ENCODE measurements around the gene CHAF1B.

The CHAF1B gene

DNA sequence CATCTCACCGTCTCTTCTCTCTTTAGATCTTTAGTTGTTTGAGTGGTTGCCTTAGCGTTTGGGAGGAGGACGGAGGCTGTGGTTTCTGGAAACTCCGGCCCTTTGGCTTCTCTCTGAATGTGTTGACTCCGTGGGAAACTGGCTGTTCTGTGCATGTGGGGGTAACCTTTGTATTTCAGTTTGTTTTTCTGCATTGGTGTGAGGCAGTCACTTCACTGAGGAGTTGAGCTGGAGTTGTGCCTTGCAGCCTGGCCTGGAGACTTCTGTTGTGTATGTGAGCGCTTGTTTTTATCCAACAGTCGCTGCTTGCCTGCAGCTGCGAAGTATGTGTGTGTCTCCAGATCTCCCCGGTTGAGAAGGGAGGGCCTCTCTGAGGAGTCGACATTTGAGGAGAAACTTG, 61.1 kb downstream of the CHAF1B start:
- no peaks in the 10 kb centered on the region for H3K27me3 ChIP-seq (ENCODE audit: control insufficient read depth in 1 of 2, insufficient read depth in 2 of 2, low read length in 2 of 2)
- no peak overlapping the region for H3K27ac ChIP-seq (ENCODE audit: low read length)
- no peaks in the 10 kb centered on the region for H3K9me3 ChIP-seq (ENCODE audit: control insufficient read depth in 2 of 2, low read length in 2 of 2)
- H3K4me1 ChIP-seq (ENCODE audit: control insufficient read depth, insufficient read depth, low read length) = no peaks in the 10 kb centered on the region
- H3K36me3 ChIP-seq (ENCODE audit: control insufficient read depth in 2 of 2, insufficient read depth in 2 of 2, low read length in 2 of 2) = no peaks in the 10 kb centered on the region
- H3K9ac ChIP-seq (ENCODE audit: low read length in 2 of 2) = no peak overlapping the region
- H3K4me3 ChIP-seq (ENCODE audit: low read length in 2 of 2) = no peak overlapping the region

DNA sequence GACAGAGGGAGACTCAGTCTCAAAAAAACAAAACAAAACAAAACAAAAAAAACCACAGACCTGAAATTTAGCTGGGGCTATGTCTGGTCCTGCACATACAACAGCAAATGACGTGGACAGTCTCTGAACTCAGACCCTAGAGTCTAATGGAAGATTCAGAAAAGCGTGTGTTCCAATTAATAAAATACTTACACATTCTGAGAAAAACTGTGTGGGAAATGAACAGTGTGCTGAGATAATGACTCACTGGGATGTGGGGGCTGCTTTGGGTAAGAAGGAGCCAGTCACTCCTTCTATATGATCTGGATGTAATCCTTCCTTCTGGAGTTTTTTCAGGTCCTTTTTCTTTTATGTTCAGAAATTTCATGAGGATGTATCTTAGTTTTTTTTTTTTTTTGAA, 65.3 kb downstream of the CHAF1B start:
- H3K9ac ChIP-seq (ENCODE audit: low read length in 2 of 2) = no peak overlapping the region
- H3K4me3 ChIP-seq (ENCODE audit: low read length in 2 of 2) = no peak overlapping the region
- H3K27me3 ChIP-seq (ENCODE audit: control insufficient read depth in 1 of 2, insufficient read depth in 2 of 2, low read length in 2 of 2) = no peaks in the 10 kb centered on the region
- H3K27ac ChIP-seq (ENCODE audit: low read length) = no peak overlapping the region
- no peaks in the 10 kb centered on the region for H3K36me3 ChIP-seq (ENCODE audit: control insufficient read depth in 2 of 2, insufficient read depth in 2 of 2, low read length in 2 of 2)
- H3K4me1 ChIP-seq (ENCODE audit: control insufficient read depth, insufficient read depth, low read length) = no peaks in the 10 kb centered on the region
- H3K9me3 ChIP-seq (ENCODE audit: control insufficient read depth in 2 of 2, low read length in 2 of 2) = no peaks in the 10 kb centered on the region

GRCh38 chr21:36451506-36451905, 66.3 kb downstream of the CHAF1B start:
- no peaks in the 10 kb centered on the region for H3K9me3 ChIP-seq (ENCODE audit: control insufficient read depth in 2 of 2, low read length in 2 of 2)
- H3K4me1 ChIP-seq (ENCODE audit: control insufficient read depth, insufficient read depth, low read length) = no peaks in the 10 kb centered on the region

DNA sequence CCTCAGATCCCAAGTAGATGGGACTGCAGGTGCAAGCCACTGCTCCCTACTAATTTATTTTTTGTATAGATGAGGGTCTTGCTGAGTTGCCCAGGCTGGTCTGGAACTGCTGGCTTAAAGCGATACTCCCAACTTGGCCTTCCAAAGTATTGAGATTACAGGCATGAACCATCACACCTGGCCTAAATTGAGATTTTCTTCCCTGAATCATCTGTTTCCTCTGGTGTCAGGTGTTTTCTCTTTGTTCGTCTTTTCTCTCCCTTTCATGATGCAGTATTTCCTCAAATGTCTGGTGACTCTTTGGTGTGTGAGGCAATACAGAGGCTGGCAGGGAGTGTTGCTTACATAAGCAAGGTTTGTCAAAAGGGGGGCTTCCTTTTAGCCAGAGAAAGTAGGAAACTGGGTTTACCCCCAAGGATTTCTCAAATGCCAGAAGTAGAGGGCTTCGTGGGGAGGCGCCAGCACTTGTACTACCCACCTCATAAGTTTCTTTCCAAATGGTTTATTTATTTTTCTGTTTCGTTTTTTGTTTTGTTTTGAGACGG, 67.2 kb downstream of the CHAF1B start:
- Histone ChIP-seq H3K4me1 (ENCODE audit: control insufficient read depth, insufficient read depth, low read length) (no peaks in the 10 kb centered on the region), H3K9ac (ENCODE audit: low read length in 2 of 2) (no peak overlapping the region), H3K9me3 (ENCODE audit: control insufficient read depth in 2 of 2, low read length in 2 of 2) (no peaks in the 10 kb centered on the region), H3K4me3 (ENCODE audit: low read length in 2 of 2) (no peak overlapping the region), H3K36me3 (ENCODE audit: control insufficient read depth in 2 of 2, insufficient read depth in 2 of 2, low read length in 2 of 2) (no peaks in the 10 kb centered on the region), H3K27me3 (ENCODE audit: control insufficient read depth in 1 of 2, insufficient read depth in 2 of 2, low read length in 2 of 2) (no peaks in the 10 kb centered on the region), H3K27ac (ENCODE audit: low read length) (no peak overlapping the region)

More at GRCh38 chr21:36451506-36451905, 66.3 kb downstream of the CHAF1B start:
- Histone ChIP-seq H3K4me3 (ENCODE audit: low read length in 2 of 2) (no peak overlapping the region), H3K27me3 (ENCODE audit: control insufficient read depth in 1 of 2, insufficient read depth in 2 of 2, low read length in 2 of 2) (no peaks in the 10 kb centered on the region), H3K27ac (ENCODE audit: low read length) (no peak overlapping the region), H3K36me3 (ENCODE audit: control insufficient read depth in 2 of 2, insufficient read depth in 2 of 2, low read length in 2 of 2) (no peaks in the 10 kb centered on the region), H3K9ac (ENCODE audit: low read length in 2 of 2) (no peak overlapping the region)

DNA sequence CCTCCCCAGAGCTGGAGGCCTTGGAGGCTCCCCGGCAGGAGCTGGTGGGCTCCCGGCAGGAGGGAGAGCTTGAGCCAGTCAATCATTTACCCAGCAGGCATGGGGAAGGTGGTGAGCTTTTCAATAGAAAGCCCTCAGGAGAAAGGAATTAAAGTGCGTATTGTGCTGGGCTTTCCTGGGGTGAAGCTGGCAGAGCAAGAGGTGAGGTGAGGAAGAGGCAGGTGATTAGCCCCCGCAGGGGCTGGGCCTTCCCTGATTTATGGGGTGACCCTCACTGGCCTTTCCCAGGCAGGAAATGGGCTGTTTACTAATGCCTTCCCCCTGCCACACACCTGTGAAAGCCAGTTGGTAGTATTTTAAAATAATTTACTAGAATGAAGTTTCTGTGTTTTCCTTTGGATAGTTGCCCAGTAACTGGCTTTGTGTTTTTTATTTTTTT, 68.9 kb downstream of the CHAF1B start:
- Histone ChIP-seq H3K4me3 (ENCODE audit: low read length in 2 of 2) (no peak overlapping the region), H3K36me3 (ENCODE audit: control insufficient read depth in 2 of 2, insufficient read depth in 2 of 2, low read length in 2 of 2) (no peaks in the 10 kb centered on the region), H3K27ac (ENCODE audit: low read length) (no peak overlapping the region)

DNA sequence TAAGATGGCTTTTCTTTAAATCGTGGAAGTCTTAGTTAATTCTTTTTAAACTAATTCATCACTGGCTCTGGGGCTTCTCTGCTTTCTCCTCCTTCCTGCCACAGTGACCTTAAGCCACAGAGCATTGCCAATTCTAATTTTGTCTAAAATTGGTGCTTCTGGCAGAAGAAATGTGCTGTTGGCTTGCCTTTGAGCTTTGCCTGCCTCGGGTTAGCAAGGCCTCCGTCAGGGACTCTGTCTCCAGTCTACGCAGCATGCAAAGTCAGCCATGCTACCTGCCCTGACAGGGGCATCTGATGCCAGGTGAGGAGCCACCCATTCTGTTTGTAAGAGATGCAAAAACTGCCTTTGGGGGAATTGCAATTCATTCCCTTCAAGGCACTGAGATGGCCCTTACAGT, 69.5 kb downstream of the CHAF1B start:
- no peaks in the 10 kb centered on the region for H3K27me3 ChIP-seq (ENCODE audit: control insufficient read depth in 1 of 2, insufficient read depth in 2 of 2, low read length in 2 of 2)
- H3K9me3 ChIP-seq (ENCODE audit: control insufficient read depth in 2 of 2, low read length in 2 of 2) = no peaks in the 10 kb centered on the region
- H3K27ac ChIP-seq (ENCODE audit: low read length) = no peak overlapping the region
- H3K4me1 ChIP-seq (ENCODE audit: control insufficient read depth, insufficient read depth, low read length) = no peaks in the 10 kb centered on the region
- H3K36me3 ChIP-seq (ENCODE audit: control insufficient read depth in 2 of 2, insufficient read depth in 2 of 2, low read length in 2 of 2) = no peaks in the 10 kb centered on the region
- no peak overlapping the region for H3K9ac ChIP-seq (ENCODE audit: low read length in 2 of 2)
- H3K4me3 ChIP-seq (ENCODE audit: low read length in 2 of 2) = no peak overlapping the region

More for the DNA sequence above, 68.9 kb downstream of the CHAF1B start:
- H3K9me3 ChIP-seq (ENCODE audit: control insufficient read depth in 2 of 2, low read length in 2 of 2) = no peaks in the 10 kb centered on the region
- H3K9ac ChIP-seq (ENCODE audit: low read length in 2 of 2) = no peak overlapping the region
- H3K27me3 ChIP-seq (ENCODE audit: control insufficient read depth in 1 of 2, insufficient read depth in 2 of 2, low read length in 2 of 2) = no peaks in the 10 kb centered on the region
- H3K4me1 ChIP-seq (ENCODE audit: control insufficient read depth, insufficient read depth, low read length) = no peaks in the 10 kb centered on the region

DNA sequence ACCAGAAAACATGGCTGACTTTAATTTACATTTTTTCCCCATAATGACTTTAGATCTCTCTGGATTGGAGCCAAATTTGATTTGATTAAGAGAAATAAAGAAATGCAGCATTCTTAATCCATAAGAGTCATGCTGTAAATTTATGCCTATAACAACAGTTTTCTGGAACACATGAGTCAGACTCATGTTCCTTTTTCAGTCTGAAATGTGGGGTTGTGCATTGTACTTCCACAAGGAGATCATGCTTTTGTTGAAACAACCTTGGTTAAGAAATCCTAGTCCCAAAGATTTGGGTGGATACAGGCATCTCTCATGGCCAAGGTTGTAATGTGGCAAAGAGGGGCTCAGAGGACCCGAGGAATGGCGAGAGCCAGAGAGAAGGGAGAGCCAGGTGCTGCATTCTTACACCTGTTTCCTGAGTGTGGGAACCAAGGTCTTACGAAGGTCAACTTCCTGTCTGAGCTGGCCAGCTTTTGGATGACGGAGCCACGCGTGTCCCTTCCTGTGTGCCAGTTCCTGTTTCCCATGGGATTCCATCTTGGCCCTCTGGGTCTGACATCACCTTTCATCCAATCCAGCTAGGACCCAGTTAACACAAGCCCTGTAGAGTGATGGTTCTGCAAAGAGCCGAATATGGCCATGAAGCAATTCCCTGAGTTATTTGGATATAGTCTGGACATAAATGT, 71.7 kb downstream of the CHAF1B start:
- Histone ChIP-seq H3K27me3 (ENCODE audit: control insufficient read depth in 1 of 2, insufficient read depth in 2 of 2, low read length in 2 of 2) (peaks cover 0 to 9% of the 10 kb centered on the region in 2 donors), H3K4me3 (ENCODE audit: low read length in 2 of 2) (no peak overlapping the region), H3K36me3 (ENCODE audit: control insufficient read depth in 2 of 2, insufficient read depth in 2 of 2, low read length in 2 of 2) (no peaks in the 10 kb centered on the region), H3K9ac (ENCODE audit: low read length in 2 of 2) (no peak overlapping the region), H3K27ac (ENCODE audit: low read length) (no peak overlapping the region), H3K9me3 (ENCODE audit: control insufficient read depth in 2 of 2, low read length in 2 of 2) (no peaks in the 10 kb centered on the region), H3K4me1 (ENCODE audit: control insufficient read depth, insufficient read depth, low read length) (no peaks in the 10 kb centered on the region)

DNA sequence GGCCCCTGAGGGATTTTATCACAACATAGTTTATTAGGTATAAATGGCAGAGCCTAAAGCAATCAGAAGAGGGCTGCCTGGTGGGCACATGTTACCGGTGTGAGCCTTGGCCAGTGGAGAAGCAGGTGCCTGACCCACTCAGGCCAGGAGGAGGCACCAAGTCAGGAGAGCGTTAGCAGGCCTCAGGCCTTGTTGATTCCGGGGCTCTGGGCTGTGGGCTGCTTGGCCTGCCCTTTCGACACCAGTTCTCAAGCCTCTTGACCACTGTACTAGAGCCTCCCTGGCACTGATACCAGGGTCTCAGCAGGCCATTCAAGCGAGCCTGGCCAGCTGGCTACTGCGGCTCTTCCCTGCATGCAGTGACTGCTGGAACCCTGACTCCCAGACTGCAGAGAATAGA, 73.9 kb downstream of the CHAF1B start:
- Histone ChIP-seq H3K9ac (ENCODE audit: low read length in 2 of 2) (no peak overlapping the region), H3K27me3 (ENCODE audit: control insufficient read depth in 1 of 2, insufficient read depth in 2 of 2, low read length in 2 of 2) (peaks cover 0 to 17% of the 10 kb centered on the region in 2 donors), H3K27ac (ENCODE audit: low read length) (no peak overlapping the region), H3K36me3 (ENCODE audit: control insufficient read depth in 2 of 2, insufficient read depth in 2 of 2, low read length in 2 of 2) (no peaks in the 10 kb centered on the region), H3K4me1 (ENCODE audit: control insufficient read depth, insufficient read depth, low read length) (no peaks in the 10 kb centered on the region), H3K9me3 (ENCODE audit: control insufficient read depth in 2 of 2, low read length in 2 of 2) (no peaks in the 10 kb centered on the region), H3K4me3 (ENCODE audit: low read length in 2 of 2) (no peak overlapping the region)

- Histone ChIP-seq H3K27ac (ENCODE audit: low read length) (no peak overlapping the region), H3K9ac (ENCODE audit: low read length in 2 of 2) (no peak overlapping the region)
Measured at GRCh38 chr21:36460866-36461265, 75.7 kb downstream of the CHAF1B start.

DNA sequence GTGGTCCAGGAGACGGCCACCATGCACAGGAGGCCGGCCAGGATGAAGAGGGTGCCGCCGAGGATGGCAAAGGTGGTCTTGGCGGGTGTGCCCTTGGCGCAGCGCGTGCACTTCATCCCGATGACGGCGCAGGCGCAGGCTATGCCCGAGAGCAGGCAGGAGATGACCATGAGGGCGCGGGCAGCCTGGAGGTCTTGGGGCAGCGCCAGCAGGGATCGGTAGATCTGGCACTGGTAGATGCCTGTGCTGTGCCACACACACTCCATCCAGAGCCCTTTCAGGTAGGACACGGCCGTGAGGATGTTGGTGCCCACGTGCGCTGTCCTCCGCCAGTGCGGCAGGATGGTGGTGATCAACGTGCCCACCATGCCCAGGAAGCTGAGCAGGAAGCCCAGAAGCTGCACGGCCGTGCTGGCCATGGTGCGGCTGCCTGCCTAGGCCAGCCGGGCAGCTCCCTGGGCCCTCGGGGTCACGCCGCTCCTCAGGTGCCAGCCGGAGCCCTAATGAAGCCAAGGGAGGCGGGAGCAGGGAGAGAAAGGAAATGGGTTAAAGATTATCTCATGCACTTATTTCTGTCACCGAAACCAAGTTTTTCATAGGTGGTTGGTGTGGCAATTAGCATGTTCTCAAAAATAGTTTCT, 76.2 kb downstream of the CHAF1B start:
- Histone ChIP-seq H3K9me3 (ENCODE audit: control insufficient read depth in 2 of 2, low read length in 2 of 2) (no peaks in the 10 kb centered on the region), H3K4me1 (ENCODE audit: control insufficient read depth, insufficient read depth, low read length) (peaks cover 4% of the 10 kb centered on the region), H3K9ac (ENCODE audit: low read length in 2 of 2) (no peak overlapping the region), H3K4me3 (ENCODE audit: low read length in 2 of 2) (no peak overlapping the region), H3K27me3 (ENCODE audit: control insufficient read depth in 1 of 2, insufficient read depth in 2 of 2, low read length in 2 of 2) (peaks cover 5 to 17% of the 10 kb centered on the region in 2 donors), H3K36me3 (ENCODE audit: control insufficient read depth in 2 of 2, insufficient read depth in 2 of 2, low read length in 2 of 2) (no peaks in the 10 kb centered on the region), H3K27ac (ENCODE audit: low read length) (no peak overlapping the region)

More at GRCh38 chr21:36460866-36461265, 75.7 kb downstream of the CHAF1B start:
- H3K27me3 ChIP-seq (ENCODE audit: control insufficient read depth in 1 of 2, insufficient read depth in 2 of 2, low read length in 2 of 2) = peaks cover 5 to 17% of the 10 kb centered on the region in 2 donors
- no peaks in the 10 kb centered on the region for H3K9me3 ChIP-seq (ENCODE audit: control insufficient read depth in 2 of 2, low read length in 2 of 2)
- no peak overlapping the region for H3K4me3 ChIP-seq (ENCODE audit: low read length in 2 of 2)
- peaks cover 4% of the 10 kb centered on the region for H3K4me1 ChIP-seq (ENCODE audit: control insufficient read depth, insufficient read depth, low read length)
- H3K36me3 ChIP-seq (ENCODE audit: control insufficient read depth in 2 of 2, insufficient read depth in 2 of 2, low read length in 2 of 2) = no peaks in the 10 kb centered on the region

All from stomach smooth muscle (tissue), 2 donors.